Activated CD4-positive, alpha-beta T cell treated with anti-CD3 and anti-CD28 coated beads, Interleukin-2, amount 50 U/mL, for 24 hours (primary cell): ENCODE results near the gene LARP4B.

Experiments used
- DNase-seq, 2 donors: peaks; one replicate each; pipeline ENCODE4 v3.0.0-alpha.2; 2020; ENCODE audit warnings: low read depth in 1 of 2, low spot score in 1 of 2

Gene LARP4B

DNA sequence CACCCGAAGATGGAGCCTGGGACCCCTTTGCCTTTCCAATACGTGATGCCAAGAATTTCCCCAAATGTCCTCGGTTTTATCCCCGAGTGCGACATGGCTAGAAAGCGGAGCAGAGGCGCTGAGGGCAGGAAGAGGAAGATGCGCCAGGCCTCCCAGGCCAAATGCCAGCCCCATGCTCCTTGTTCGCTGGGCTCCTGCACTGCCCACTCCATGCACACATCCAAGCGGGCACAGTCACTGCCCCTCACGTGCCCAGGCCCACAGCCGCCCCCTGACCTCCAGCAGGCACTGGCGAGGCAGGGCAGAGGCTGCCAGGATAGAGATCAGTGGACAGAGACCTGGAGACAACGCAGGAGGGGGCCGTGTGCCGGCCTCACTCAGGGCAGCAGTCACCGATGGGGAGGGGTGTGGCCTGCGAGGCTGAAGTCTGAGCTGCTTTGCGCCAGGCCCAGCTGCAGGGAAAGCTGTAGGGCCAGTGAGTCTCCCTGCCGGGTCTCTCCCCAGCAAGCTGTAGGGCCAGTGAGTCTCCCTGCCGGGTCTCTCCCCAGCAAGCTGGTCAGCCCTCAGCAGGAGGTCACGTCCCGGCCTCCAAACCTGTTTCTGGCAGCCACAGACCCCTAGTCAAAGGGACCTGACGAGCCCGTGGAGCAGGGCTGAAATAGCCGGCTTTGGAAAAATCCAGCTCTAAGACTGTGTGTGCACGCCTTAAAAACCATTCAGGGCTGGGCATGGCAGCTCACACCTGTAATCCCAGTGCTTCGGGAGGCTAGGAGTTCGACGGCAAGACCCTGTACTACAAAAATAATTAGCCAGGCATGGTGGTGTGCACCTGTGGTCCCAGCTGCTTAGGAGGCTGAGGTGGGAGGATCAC lies 141.4 kb downstream of the LARP4B start:
- no peak for DNase-seq

DNA sequence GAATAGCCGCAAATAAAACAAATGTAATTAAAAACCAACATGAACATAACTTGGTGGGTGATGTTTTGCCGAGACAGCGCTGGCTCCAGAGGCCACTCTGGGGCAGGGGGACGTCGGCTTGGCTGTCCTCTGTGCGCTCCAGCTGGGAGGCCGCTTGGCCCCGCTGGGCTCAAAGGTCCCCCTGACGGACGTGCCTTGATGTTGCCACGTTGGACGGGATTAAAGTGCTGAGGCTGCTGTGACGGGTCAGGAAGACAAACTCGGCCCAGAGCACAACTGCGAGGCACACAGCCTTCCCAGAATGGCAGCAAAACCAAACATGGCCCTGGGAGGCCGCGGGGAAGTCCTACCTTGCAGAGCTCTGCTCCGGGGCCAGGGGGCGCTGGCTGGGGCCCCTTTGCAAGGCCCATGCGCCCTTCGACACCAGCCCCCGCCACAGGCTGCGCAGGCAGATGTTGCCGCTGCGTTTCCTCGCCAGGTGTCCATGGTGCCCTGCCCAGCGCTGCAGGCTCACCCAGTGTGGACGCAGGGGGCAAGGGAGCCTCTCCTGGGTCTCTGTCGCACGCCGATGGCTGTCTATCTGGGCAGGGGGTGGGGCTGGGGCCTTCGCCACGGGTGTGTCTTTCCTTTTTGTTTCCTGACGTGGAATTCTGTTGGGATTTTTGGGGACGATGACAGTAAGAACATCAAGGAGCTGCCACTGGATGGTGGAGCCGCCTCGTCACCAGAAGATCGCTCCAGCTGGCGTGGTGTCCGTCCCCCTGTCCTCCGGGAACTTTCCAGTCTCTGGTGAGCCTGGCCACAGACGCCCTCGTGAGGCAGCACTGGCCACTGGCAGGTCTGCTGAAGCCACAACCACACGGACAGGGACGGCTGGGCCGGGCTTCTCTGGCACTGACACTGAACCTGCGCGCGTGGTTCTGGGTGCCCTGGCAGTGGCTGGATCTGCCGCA lies 142.4 kb downstream of the LARP4B start:
- no peak for DNase-seq

DNA sequence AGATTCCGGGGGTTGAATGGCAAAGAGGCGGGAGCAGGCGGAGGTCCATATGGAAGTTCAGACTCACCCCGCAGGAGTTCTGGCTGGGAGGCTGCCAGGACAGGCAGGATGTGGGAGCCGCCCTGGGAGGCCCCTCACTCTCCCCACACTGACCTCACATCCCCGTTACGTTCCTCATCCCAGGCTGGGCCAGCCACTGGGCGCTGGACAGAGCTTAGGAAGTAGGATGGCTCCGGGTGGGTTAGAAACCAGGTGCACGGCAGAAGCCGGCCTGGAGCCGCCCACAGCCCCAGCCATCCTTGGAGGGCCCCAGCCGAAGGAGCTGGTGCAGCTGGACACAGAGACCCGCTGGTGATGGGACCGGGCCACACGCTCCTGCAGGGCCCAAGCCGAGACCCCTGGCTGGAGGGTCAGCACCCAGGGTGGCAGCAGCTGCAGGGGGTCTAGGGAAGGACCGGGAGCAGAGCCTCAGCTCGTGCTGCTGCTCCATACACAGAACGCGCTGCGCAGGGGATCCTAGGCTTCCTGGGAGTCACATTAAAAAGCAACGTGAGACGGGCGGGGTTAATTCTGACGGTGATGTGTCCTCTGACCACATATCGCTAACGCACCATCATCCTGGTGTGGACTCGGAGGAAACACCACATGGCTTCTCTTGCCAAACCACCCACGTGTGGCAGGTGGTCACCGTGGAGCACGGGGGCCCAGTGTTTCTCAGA lies 143.4 kb downstream of the LARP4B start:
- no peak for DNase-seq

DNA sequence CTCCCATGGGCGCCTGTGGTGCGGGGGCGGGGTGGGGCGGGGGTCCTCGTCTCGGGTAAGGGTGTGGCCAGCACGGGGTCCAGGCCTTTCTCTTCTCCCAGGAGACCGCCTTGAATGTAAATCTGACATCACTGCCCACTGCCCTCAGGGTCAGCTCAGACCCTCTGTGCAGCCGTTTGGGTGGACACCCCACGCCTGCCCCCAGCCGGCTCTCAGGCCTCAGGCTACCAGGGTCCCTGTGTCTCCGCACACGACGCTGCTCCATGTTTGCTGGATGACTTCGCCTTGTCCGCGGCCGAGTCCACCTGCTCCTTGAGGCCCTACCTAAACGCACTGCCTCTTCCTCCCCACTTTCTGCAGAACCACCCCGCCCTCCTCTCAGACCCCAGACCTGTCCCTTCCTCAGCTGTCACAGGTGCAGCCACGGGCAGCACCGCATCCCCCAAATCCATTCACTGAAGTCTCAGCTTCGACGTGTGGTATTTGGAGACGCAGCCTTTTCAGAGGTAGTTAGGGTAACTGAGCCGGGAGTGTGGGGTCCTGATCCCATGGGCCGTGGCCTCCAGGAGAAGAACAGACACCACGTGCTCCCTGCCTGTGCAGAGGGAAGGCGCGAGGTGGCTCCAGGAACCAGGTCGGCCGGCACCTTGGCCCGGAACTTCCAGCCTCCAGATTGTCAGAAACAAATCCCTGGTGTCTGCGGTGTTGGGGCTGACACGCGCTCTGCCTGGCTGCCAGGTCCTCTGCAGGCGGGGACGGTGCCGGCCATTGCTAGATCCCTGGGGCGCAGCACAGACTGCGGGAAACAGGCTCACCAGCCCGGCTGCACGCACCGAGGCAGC lies 144.7 kb downstream of the LARP4B start:
- no peak for DNase-seq

DNA sequence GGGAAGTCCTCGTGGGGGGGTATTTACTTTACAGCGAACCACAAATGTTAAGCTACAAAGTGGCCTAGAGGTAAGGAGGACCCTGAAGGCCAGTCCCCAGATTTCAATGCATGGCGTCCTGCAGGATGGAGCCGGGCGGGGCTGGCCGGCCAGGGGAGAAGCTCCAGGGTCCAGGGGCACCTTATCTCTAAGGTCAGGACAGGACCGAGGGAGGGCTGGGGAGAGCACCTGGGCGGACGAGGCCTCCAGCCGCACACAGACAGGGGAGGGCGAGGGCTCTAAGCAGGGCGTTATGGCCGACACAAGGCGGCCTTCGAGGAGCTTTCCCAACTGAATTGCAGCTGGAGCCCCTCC lies 145.7 kb downstream of the LARP4B start:
- DNase-seq, result no peak

DNA sequence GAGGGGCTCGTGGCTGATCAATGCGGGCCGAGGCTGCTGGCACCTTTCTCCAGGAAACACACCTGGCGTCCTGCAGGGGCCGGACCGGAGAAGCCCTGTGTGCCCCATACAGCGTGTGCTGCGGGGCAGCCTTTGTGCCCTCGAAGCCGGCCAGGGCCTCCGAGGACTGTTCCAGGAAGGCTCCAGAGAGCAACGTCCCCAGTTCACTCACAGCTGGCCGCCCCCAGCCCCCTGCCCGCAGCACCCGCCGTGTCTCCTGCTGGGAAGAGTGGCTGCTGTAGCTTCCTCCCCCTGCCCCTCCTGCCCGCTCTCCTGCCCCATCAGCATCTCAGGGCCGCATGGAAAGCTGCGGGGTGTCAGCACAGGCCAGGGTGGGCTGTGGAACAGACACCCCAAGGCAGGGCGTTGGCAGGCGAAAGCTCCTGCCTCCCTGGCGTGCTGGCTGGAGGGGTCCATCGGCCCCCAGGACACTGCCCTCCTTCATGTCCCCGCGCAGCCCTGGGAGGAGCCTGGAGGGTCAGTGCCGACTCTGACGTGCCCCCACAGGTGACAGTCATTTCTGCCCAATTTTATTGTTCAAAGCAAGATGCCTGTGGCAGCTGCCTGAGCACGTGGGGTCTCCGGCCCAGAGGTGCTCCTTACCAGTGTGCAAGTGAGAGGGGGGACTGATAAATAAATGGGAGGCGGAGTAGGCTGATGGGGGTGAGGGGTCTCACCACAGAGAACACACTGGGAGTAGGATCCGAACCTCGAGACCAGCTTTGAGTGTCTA lies 146.2 kb downstream of the LARP4B start:
- DNase-seq, result no peak

DNA sequence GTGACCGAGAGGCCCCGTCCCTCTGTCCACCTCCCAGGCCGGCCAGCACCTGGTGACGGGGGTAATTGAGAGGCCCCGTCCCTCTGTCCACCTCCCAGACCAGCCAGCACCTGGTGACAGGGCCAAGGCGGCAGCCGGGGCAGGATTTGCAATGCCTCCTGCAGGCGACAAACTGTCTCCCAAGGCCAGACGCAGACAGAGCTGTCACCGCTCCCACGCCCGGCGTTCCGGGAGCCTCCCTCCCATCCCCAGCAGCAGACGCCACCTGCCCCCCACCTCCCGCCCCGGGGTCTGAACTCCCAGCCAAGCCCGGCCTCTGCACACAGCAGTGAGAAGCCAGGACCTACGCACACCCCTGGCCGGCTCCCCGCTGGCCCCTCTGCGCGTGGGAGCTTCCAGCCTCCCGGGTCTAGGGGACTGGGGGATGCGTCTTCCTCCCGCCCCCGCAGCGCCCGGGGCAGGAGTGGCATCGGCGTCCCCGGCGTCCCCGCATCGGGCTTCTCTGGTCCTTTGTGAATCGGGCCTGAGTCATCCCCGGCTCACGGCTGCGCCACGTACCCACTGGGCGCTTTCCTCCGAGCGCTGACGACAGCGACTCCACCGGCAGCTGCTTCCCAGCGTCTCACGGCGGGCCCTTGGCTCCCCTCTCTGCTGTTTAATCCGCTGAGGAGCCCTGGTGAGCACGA lies 147.0 kb downstream of the LARP4B start:
- DNase-seq, result peak; percentile 33 to 57

DNA sequence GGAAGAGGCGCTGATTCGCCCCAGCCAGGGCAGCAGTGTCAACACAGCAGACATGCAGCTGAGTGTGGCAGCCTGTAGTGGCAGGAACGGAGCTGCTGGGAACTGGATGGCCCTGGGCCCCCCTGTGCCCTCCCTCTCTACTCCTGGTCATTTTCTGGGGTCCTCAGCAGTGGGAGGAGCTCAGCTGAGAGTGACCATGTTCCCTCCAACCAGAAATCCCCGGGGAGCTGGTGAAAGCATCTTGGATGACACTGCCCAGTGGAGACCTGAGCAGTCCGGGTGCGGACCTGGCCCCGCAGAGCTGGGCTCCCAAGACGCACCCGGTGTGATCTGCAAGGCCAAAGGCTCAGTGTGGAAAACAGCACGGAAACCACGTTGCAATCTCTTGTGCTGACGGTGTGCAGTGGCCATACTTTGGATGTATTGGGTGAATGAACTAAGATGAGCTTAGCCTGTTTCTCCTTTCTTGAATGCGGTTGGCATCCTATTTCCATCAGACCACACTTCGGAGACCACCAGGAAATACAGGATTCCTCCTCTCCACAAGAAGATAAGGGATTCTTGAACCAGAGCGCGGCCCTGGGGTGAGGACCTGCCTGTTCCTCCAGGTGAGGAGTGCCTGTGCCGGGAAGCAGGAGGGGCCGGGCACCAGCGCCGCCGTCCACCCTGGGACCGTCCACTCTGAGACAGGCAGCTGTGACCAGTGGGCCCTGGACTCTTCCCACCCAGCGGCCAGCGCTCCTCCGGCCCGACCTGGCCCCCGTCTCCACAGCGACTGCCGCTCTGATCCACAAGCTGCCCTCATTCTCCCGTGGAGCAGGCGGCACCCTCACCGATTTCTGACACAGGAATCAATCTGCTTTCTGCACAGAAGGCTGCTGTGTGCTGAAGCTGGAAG lies 148.5 kb downstream of the LARP4B start:
- no peak for DNase-seq

DNA sequence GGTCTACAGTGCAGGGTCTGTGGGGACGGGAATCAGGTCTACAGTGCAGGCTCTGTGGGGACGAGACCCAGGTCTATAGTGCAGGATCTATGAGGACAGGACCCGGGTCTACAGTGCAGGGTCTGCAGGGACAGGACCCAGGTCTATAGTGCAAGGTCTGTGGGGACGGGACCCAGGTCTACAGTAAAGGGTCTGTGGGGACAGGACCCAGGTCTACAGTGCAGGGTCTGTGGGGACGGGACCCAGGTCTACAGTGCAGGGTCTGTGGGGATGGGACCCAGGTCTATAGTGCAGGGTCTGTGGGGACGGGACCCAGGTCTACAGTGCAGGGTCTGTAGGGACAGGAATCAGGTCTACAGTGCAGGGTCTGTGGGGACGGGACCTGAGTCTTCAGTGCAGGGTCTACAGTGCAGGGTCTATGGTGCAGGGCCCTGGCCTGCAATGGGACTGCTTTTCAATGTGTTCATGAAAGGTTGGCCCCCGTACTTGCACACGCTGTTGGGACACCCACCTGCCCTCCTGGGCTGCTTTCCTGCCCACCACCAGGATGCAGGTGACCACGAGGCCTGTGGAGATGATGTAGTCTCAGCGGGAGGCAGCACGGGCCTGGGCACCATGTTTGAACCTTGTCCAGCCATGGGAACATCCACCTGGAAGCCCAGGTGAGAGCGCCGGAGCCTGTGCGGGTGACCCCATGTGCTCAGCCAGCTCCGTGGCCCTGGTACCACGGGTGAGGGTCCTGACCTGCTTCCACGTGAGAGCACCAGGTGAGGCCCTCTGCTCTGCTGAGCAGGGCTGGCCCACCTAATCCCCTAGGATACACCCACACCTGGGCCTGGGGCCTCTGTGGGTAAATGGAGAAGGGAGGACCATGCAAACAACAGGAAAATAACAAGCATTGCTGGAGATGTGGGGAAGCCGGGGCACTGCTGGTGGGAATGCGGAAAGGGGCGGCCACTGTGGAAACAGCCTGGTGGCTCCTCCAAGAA lies 150.7 kb downstream of the LARP4B start:
- DNase-seq, result no peak

DNA sequence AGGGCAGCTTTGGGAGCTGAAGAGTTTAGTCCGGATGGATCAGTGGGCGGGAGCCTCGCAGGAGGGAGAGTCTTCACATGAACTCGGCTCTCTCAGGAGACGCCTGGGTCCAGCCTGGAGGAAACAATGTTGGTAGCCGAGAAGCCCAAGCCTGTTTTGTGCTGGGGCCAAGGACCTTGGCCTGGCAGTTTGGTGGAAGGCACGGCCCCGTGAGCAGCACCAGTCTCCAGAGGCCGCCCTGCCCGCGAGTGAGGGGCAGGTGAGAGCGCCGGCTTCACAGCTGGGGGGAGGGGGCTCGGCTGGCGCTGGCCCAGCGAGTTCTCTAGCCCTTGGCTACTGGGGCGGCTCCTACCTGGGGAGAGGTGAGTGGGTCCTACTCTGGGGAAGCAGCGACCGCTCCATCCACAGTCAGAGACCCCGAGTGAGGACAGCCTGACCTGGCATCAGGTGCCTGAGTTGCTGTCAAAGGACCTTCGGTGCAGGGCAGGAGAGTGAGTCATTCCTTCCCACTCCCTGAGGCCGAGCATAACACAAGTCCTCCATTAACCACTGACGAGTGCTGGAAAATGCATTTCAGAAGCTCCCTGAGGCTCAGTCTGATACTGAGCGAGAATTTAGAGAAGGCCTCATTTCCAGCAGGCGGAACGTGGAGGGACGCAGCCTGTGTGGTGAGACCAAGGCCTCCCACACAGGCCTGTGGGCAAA lies 152.7 kb downstream of the LARP4B start:
- DNase-seq, result no peak

DNA sequence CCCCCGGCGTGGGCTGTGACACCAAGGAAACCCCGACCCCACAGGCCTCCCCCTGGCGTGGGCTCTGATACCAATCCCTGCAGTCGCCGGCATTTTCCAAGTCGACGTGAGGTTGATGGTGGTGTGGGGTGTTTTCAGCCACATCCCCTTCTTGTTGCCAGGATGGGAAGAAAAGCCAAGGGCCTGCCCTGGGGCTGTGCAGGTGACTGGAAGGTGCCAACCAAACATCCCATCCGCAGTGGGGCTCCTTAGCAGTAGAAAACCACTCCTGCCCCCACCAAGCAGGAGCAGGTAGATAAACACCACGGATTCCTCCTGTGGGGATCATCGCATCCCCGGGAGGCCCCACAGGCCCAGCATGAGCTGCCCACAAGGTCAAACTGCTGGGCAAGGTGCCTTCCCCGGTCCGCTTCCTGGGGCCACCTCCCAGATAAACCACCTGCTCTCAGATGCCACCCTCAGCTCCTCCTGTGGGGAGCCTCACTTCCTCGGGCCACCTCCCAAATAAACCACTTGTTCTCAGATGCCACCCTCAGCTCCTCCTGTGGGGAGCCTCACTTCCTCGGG lies 153.5 kb downstream of the LARP4B start:
- no peak for DNase-seq

DNA sequence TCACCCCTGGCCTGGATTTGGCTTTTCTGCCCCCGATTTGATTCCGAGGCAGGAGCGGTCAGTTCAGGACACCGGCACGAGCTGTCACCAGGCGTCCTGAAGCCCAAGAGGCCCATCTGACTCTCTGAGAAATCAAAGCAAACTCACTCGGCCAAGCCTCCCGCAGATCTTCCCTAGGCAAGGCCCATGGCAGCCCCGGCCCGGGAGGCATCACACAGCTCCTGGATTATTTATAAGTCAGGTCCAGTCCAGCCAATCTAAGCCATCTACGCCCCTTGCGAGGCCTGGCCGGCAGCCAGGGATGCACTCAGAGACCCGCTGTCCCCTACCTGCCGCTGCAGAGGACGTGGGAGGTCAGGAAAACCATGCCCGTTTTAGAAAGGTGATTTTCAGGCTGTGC lies 154.7 kb downstream of the LARP4B start:
- no peak for DNase-seq

DNA sequence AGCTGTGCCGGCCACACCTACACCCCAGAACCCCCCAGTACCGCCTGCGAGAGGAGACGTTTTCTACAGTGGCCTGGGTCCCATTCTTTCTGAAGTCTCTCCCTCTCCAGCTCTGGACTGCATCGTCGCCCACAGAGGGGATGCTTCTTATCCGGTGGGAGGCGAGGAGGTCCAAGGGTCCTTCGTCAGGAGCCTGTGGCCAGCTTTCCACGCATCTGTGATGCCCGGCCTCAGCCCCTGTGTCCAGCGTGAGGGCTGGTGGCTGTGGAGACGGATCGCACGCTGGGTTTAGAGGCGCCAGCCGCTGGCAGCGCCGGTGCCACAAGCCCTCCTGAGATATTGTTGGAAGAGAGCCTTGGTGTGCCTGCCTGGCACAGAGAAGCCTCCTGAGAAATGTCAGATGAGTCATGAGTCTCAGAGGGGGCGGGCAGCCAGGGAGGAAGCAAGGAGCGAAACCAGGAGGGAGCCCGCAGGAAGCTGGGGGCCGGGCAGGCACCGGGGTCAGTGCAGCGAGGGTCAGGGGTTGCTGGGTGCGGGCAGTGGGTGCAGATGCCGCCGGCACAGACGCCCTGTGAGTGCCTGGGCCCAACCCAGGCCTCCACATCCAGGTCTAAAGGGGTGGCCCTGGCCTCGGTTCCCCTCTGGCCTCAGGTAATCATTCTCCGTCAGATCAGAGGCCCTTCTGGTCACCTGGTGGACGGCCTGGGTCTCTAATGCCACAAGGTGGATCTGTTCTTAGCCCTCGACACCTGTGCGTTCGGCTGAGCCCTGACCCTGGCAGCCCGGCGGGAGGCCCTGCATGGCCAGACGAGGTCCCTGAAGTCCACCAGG lies 156.0 kb downstream of the LARP4B start:
- no peak for DNase-seq

DNA sequence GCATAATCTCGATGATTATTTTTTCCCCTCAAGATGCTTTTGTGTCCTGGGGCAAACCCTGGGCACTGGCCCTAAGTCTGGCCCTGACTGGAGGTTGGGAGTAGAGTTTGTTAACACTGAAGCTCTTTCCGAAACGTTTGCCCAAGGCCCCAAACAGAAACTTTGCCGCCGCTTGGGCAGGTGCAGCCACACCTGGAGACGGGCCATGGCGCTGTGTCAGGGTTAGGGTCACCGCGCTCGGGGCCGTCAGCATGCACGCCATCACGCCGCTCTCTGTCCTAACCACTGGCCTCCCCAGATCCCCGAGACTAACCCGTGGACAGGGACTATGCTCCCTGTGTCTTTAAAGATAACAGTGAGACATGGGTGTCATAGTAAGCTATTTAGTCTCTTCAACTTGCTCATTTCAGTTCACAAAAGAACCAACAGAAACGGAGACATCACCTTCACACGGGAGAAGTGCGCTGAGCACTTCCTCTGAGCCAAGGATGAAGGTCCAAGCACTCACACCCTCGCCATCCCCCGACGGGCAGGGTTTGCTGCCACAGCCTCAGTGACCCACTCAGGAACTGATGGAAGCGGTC lies 156.8 kb downstream of the LARP4B start:
- no peak for DNase-seq

DNA sequence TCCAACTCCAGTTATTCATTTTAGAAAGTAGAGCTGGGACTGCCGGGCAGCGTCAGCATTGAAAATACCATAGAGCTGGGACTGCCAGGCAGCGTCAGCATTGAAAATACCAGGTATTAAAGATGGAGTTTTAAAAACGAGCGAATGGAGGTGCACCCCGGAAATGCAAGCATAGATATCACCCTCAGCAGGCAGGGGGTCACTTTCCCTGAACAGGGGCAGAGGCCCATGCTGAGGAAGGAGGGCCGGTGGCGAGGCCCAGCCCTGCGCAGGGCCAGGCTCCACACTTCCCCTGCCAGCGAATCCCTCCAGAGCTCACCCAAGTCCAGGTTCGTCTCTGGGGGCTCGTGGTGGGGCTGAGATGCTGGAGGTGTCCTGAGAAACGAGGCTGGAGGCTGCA lies 157.3 kb downstream of the LARP4B start:
- no peak for DNase-seq
